HG03469 (cell line): ENCODE measurements around the gene KL.

Source experiments
- ATAC-seq: cut with Tn5 transposase; IDR thresholded peaks from one replicate; pipeline ENCODE4 v1.9.1; 2021; ENCODE audit warnings: mild to moderate bottlenecking, moderate library complexity, moderate number of reproducible peaks; ENCODE audit not compliant: unreplicated experiment

The KL gene

GRCh38 chr13:33078263-33078662 is 62.0 kb downstream of the KL start:
- no peak for ATAC-seq

DNA sequence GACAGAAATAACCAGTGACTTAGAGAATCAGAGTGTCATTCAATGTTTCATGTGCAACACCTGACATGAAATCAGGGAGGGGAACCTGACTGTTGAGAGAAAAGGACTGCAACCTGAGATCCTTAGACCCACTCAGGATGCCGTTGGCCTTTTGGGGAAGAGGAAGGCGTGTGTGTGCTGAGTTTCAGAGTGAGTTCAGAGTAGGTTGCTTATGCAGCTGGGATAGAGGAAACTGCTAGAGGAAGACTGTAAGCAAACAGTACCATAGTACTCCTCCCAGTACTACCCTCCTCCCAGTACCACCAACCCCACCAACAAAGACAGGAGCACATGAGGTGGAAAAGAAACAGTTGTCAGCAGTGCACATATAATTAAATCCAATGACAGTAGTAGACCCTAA is 63.7 kb downstream of the KL start:
- ATAC-seq = no peak

GRCh38 chr13:33080972-33081590 is 64.9 kb downstream of the KL start:
- no peak for ATAC-seq

DNA sequence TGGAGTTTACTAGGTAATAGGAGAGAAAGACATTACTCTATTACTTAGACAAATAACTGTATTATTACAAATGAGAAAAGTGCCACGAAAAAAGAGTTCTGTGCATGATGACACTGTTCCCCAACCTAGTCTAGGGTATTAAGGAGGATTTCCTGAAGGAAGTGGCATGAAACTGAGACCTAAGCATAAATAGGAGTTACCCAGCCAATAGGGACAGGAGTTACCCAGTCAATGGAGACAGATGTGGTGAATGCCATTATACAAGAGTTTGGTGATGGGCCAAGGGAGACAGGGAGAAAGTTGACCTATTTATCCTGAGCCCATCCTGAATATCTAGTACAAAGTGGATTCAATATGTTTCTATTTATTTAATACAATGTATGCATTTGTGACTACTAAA is 65.4 kb downstream of the KL start:
- ATAC-seq = no peak

DNA sequence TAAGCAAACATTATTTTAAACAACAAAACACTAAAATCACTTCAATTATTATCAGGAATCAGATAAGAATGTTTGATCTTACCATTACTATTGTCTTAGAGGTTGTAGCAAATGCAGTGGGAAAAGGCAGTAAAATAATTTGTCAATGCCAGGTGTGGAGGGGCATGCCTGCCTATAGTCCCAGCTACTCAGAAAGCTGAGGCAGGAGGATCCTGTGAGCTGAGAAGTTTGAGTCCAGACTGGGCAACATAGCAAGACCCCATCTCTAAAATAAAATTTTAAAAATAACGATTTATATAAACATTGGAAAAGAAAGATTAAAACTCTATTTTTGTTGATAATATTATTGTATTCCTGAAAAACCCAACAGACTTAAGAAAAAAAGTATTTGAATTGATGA is 66.8 kb downstream of the KL start:
- ATAC-seq = no peak

GRCh38 chr13:33087091-33087490 is 70.9 kb downstream of the KL start:
- ATAC-seq = no peak

DNA sequence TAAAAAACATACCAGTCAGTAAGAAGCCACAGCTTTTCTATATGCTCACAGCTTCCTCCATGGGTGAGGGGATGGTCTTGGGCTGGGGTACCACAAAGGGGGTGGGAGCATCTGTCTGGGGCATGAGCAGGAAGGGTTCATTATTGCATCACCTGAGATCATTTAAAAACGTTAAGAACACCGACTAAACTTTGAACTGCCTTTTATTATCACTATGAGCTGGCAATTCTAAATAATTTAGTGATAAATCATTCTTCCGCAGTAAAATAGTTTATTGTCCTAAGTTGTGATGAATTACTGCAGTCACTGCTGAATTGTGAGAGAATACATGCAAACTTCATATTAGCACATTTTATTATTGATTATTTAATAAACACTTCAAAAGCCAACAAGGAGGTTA is 71.6 kb downstream of the KL start:
- ATAC-seq = no peak

DNA sequence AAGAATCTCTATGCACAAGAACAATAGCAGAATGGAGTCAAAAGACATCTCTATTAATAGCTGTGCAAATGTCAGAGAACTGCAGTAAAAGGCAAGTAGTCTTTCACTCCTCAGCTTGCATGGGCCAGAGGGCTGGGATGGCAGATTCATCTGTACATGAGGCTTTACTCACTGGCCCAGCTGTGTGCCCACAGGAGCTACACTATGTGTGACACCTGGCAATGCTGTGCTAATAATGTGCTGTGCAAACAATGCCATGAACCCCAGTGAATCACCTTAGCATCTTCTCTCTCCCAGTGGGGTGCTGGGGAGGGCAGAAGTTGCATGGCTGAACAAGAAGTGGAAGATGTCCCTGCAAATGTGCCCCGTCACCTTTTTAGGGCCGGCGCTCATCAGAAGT is 73.1 kb downstream of the KL start:
- ATAC-seq = no peak

GRCh38 chr13:33090755-33091414 is 74.7 kb downstream of the KL start:
- ATAC-seq = no peak

DNA sequence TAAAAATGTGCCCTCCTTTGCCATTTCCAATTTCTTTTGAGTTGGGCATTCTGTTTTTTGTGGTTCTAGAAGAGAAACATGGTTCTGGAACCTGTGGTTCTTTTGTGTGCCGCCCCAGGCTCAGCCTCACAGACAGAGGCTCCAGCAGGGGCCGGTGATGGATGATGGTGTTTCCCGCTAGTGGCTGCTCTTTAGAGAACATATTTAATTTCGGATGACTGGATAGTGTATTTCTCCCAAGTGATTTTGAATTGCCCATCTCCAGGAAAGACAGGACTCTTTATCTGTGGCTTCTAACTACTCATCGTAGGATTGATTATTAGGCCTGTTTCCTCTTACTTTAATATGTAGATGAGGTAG is 75.2 kb downstream of the KL start:
- no peak for ATAC-seq

DNA sequence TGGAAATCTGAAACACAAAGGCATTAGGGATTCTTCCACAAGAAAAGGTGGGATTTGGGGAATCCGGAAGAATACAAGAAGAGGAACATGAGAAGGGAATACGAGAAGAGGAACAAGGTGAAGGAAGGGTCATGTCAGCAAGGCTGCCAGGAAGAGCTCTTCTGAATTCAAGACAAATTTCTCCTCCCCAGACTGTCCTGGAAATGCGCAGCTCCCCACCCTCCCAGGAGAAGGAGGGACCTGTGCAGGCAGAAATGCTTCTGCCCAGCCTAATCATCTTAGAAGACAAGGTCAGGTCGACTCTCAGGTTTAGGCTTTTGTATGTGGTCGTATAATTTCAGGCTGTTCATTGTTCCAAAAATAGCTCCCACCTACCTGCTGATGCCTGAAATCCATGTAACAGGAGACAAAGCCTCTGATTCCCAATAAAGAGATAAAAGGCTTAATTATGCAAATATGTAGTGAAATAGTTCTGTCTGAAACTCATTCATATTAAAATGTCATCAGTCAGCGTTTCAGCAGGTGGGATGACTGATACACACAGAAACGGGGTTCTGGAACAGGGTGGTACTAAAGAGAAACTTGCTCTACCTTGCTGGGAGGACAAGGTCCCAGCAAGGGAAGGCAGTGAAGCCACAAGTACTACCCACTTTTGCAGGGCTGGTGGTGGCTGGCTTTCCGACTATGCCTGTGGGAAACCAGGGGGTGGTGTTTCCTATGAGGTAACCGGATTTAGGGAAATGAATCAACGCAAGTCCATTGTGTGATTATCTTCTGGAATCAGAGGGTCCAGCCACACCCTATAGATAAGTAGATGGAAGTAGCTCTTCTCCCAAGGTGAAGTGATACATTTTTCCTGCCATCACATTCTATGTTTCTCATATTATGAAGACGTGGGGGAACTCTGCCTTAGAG is 76.1 kb downstream of the KL start:
- ATAC-seq = no peak

- ATAC-seq = no peak
Observed at GRCh38 chr13:33096886-33097605, 80.8 kb downstream of the KL start.

DNA sequence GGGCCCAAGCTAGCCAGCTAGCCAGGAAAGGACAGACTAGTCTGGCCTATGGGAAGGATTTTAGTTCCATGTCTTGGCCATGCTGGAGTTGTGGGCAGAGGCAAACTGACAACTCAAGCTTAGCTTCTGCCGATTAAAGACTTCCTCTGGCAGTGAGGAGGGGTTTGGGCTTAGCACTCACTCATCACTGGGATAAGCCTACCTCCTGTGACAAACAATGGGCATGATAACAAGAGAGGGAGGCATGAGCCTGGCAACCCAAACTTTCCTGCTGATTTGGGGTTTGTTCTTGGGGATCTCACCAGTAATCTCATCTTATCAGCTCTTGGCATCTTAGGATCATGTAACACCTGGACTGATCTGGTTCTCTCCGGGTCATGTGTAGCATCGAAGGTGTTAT is 83.6 kb downstream of the KL start:
- ATAC-seq = no peak

- ATAC-seq = no peak
Observed at GRCh38 chr13:33100886-33101285, 84.7 kb downstream of the KL start.

GRCh38 chr13:33101835-33102234 is 85.6 kb downstream of the KL start:
- no peak for ATAC-seq

DNA sequence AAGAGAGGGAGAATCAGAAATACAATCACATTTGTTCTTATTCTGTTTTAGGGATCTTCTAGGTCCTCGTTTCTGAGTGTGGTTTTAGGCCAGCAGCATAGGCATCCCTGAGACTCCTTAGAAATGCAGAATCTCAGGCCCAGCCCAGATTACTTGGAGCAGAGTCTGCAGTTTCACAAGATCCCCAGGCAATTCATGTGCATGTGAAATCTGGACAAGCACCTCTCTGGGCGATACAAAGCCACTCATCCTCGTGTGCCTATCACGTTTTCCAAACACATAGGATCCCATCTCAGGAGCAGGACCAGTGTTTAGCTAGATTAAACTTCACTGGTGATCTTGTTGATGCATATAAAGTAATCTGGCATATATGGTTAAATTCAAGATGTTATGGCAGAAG is 87.2 kb downstream of the KL start:
- no peak for ATAC-seq

- ATAC-seq = no peak
Observed at GRCh38 chr13:33105387-33106005, 89.3 kb downstream of the KL start.

DNA sequence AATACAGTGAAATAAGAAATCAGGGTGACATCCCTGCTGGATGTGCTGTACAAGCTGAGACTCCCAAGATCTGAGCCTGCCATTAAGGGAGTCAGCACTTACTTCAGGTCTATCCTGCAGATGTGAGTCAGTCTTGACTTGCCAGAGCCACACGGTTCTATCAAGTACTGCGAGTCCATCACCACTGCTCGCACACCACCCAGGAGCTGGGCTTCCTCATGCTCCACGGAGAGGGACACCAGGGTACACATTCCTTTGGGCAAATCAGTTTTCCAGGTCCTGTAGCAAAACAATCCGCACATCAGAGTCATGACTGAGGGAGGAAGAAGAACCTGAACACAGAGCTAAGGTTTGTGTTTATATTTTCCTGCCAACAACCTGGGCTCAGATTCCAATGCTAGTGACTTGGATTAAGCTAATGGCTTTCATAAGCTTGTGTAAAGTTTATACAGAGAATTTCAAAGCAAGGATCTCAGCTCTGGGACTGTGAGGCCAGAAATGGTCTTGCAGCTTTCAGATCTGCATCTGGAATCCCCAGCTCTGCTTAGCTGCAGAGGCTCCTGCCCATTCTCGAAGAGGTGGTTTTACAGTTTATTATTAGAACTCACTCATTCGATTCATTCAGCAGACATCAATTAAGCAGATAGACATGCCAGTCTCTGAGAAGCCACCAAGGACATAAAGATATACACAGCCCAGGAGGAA is 90.6 kb downstream of the KL start:
- peak; percentile 42 for ATAC-seq

DNA sequence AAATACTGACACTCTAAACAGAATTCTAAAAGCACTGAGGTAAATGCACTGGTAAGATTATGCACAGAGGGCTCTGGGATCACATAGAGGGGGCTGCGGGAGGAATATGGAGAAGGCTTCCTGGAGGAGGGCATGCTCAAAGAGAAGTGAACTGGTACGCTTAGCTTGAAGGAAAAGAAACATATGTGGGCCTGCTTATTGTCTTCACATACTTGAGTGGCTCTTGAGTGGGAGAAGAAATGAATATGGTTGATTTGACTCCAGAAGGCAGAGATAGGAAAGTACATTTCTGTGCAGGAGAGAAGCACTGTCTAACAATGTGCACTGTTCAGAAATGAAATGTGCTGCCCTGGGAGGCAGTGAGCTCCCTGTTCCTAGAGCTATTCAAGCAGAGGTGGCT is 91.1 kb downstream of the KL start:
- ATAC-seq = no peak

GRCh38 chr13:33108620-33109019 is 92.4 kb downstream of the KL start:
- ATAC-seq = no peak
